ENCODE results near the gene PPP1R7.

GRCh38 chr2:241182126-241182525 is 31.9 kb downstream of the PPP1R7 start:
- TF ChIP-seq CTCF (IDR thresholded peaks at IDR 0.05 in 2 of 3, conservative IDR thresholded peaks at IDR 0.05 in 1 of 3; ENCODE audit: borderline replicate concordance in 1 of 3, insufficient read depth in 1 of 3, low read depth in 2 of 3, low read length in 2 of 3) = no peak
- no peak for TF ChIP-seq MAX (IDR thresholded peaks at IDR 0.05)
- no peak for TF ChIP-seq POLR2A (IDR thresholded peaks at IDR 0.05; ENCODE audit: borderline replicate concordance, extremely low read depth, insufficient read depth, insufficient read length)
- no peak for TF ChIP-seq SP1 (IDR thresholded peaks at IDR 0.05; ENCODE audit: low read depth)
- no peak for TF ChIP-seq EZH2 (IDR thresholded peaks at IDR 0.05)
- TF ChIP-seq RAD21 (IDR thresholded peaks at IDR 0.05; ENCODE audit: low read depth) = no peak
- TF ChIP-seq POLR2AphosphoS5 (IDR thresholded peaks at IDR 0.05; ENCODE audit: low read depth, low read length) = no peak
- no peak for TF ChIP-seq YY1 (IDR thresholded peaks at IDR 0.05; ENCODE audit: extremely low read depth, insufficient replicate concordance, low read depth, low read length)
- no peak for TF ChIP-seq EZH2phosphoT487 (IDR thresholded peaks at IDR 0.05; ENCODE audit: borderline replicate concordance)

Data from HCT116 (cell line).